ENCODE results near the gene MAST3. TPM values are rescaled to one million over a fixed set of nuclear protein-coding genes. Genes with fewer than 3 reads are reported as not detected.
A peak's percentile ranks its signal among the peaks of the same experiment; 100 is the strongest.

Gene MAST3
- total RNA-seq, 1 donor from 2014 or later = 2.2 TPM

GRCh38 chr19:18193388-18194180 is 96.0 kb downstream of the MAST3 start:
- DNase-seq = no peak

DNA sequence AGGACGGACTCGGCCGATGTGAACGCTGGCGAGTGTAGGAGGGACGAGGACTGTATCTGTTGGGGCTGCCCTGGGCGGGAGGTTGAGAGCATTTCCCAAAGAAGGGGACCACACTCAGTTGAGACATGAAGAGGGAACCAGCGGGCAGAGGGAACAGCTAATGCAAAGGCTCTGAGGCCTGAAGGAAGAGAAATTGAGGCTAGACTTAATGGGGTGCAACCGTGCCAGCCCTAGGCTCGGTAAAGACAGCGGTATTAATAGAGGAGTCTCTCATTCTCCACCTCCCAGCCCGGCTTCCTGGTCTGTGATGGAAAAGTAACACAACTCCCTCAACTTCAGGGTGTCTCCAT is 96.6 kb downstream of the MAST3 start:
- no peak for DNase-seq

GRCh38 chr19:18194554-18195238 is 97.1 kb downstream of the MAST3 start:
- DNase-seq = peak; percentile 56

- DNase-seq = no peak
These were observed 98.9 kb downstream of the MAST3 start for GRCh38 chr19:18196511-18196845.

DNA sequence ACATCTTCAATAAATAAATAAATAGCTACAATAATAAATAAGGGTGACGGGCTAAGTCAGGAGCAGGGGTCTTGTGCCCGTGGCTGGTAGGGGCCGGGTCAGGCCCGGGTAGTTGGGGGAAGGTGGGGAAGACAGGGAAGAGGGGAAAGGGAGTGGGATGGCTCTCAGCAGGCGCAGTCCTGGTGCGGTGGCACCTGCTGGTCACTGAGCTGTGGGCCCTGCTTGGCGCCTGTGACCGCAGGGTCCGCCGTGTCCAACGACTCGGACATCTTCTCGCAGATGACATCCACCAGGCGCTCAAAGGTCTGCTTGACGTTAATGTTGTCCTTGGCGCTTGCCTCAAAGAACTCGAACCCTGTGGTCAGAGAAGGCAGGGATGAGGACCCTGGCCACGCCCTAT is 99.7 kb downstream of the MAST3 start:
- DNase-seq = no peak

DNA sequence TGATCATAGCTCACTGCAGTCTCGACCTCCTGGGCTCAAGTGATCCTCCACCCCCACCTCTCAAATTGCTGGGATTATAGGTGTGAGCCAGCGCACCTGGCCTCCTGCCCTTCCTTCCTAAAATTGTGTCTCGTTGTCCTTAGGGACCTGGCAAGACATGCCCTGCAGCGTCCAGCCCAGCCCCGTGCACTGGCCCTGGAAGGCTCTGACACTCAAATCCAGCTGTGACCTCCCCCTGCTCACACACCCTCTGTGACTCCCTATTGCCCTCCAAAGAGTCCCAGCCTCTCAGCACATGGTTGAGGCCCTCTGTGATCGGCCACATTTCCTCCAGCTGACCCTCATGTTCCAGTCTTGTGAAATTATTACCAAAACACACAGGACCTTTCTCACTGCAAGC is 100.4 kb downstream of the MAST3 start:
- DNase-seq = no peak

DNA sequence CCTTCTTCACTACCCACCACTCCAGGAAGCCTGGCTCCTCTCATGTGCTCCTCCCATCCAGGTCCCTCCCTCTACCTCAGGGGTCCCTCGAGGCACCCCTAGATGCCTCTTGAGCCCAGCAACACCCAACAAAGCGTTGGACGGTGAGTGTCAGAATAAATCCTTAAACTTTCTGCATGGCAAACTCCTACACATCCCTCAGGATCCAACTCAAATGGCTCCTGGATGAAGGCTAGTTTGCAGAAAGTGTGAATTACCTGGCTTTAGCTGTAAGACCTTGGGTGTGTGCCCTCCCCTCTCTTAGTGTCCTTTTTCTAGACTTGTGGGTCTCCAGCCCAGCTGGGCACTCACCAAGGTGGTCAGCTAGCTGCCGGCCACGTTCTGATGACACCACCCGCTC is 100.8 kb downstream of the MAST3 start:
- DNase-seq = no peak

Other genes starting within 250 kb of the MAST3 start
- 3.2 and 4.1 TPM in 2 replicates for gene JAK3, start 249.8 kb upstream of the MAST3 start, total RNA-seq
- gene RPL18A, start 237.9 kb upstream of the MAST3 start, total RNA-seq = 793 and 1,347 TPM in 2 replicates
- not detected in 2 replicates for gene SLC5A5, start 225.8 kb upstream of the MAST3 start, total RNA-seq
- 24.8 and 58.4 TPM in 2 replicates for gene CCDC124, start 164.8 kb upstream of the MAST3 start, total RNA-seq
- gene KCNN1, start 130.7 kb upstream of the MAST3 start, total RNA-seq = under 0.01 and 0.42 TPM in 2 replicates
- 68.7 and 107 TPM in 2 replicates for gene ARRDC2, start 89.6 kb upstream of the MAST3 start, total RNA-seq
- 0.34 and 0.74 TPM in 2 replicates for gene IL12RB1, start 10.8 kb upstream of the MAST3 start, total RNA-seq
- 4.8 and 9.7 TPM in 2 replicates for gene PIK3R2, start 55.4 kb downstream of the MAST3 start, total RNA-seq
- 8.0 and 8.5 TPM in 2 replicates for gene IFI30, start 76.0 kb downstream of the MAST3 start, total RNA-seq
- gene MPV17L2, start 95.4 kb downstream of the MAST3 start, total RNA-seq = 15.3 and 19.3 TPM in 2 replicates
- 0.17 and 0.93 TPM in 2 replicates for gene RAB3A, start 106.3 kb downstream of the MAST3 start, total RNA-seq
- gene PDE4C, start 128.7 kb downstream of the MAST3 start, total RNA-seq = 0.28 and 0.51 TPM in 2 replicates
- under 0.01 and 0.17 TPM in 2 replicates for gene IQCN, start 176.7 kb downstream of the MAST3 start, total RNA-seq
- 122 and 173 TPM in 2 replicates for gene JUND, start 183.8 kb downstream of the MAST3 start, total RNA-seq
- gene LSM4, start 225.3 kb downstream of the MAST3 start, total RNA-seq = 88.5 and 185 TPM in 2 replicates
- gene PGPEP1, start 242.8 kb downstream of the MAST3 start, total RNA-seq = 28.2 and 29.6 TPM in 2 replicates

All from dermis blood vessel endothelial cell (primary cell).